ENCODE results near the gene HDAC4. TPM values are rescaled to one million over a fixed set of nuclear protein-coding genes. Genes with fewer than 3 reads are reported as not detected.

HDAC4 gene
- total RNA-seq, 1 donor from 2014 or later = 30.7 TPM

DNA sequence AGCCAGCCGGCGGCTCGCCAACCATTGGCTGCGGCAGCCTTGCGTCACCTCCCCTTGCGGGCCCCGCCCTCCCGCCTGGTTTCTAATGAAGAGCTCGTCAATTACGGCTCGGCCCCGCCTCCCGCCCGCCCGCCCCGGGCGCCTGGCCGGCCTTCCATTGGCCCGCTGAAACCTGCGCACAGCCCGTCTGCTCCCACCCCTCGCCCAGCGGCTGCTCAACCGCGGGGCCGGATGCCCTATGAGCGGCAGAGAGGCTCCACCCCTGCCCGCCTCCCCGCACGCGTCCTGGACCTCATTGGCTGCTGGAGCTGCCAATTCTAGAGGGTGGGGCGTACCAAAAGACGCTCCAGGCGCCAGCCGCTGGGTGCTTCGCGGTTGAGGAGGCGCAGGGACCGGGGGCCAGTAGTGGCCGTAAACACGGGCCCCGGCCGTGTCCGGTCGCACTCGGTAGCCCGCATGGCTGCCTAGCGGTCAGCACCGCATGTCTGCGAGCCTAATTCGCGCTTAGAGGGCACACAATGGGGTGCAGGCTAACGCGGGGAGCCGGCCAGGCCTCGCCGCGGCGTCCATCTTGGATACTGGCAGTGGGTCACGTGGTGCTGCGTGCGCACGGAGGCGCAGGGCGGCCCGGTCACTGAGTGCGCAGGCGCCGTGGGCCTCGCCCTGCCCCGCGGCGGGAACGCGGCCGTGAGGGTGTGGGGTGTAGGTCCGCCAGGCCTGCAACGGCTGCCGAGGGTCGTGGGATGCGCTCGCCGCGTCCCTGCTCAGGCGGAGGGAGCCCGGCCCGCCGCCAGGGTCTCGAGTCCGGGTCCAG is 454 bp upstream of the HDAC4 start:
- DNase-seq (ENCODE audit: missing footprints) (peak; percentile 100), ATAC-seq (peak; percentile 97)
- intact Hi-C loops (cut with DNase I) = loop anchor here (2.0 kb wide), 1 partner anchor 84 kb away; no protein-coding TSS in a partner anchor

DNA sequence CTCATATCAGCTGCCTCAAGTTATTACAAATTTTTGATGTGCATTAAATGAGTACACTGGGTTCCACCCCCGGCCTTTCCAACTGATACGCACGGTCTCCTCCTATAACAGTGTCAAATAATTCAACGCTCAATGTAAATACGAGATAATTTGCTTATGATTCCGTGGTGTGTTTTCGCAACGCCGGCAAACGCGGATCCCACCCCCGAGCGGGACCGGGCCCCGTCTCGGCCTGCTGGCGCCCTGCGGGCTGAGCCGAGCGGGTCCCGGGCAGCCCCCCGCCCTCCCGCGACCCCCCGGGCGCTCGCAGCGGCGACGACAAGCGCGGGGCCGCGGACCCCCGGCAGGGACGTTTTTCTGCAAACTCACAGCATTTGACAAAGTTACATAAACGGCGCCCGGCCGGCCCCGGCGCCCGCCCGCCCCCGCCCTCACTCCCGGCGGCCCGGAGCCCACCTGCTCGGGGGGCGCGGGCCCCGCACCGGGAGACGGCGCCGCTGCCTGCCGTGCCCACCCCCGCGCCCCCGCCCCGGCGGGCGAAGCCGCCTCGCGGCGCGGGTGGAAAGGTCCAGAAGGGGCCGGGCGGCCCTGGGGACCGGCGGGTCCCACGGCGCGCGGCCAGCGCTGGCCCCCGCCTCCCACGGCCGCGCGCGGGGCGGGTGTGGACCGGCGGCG is 762 bp downstream of the HDAC4 start:
- intact Hi-C loops (cut with DNase I) = loop anchor here (2.0 to 5.0 kb wide), 4 partner anchors 83 to 273 kb away; no protein-coding TSS in a partner anchor
- ATAC-seq (no peak), DNase-seq (ENCODE audit: missing footprints) (no peak)

DNA sequence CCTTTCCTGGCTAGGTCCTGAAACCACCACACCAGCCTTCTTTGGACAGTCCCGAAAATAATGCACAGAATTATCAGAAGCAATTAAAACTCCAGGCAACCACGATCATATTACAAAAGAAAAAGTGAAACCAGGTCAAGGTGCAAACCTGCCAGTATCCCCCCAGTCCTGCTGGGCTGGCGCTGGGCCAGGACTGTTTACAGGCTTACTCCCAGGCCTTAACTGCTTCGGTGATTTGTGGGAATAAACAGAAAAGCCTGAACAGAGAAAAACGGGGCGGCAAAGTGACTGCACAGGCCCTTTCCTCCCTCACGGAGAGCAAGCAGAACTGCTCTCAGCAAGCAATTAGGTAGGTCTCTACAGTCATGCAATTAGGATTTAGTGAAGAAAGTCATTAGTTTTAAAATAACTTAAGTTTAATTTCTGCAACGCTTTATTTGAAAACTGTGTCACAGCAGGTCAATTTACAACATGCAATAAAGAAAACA is 1.3 kb downstream of the HDAC4 start:
- ATAC-seq (no peak), DNase-seq (ENCODE audit: missing footprints) (no peak)
- intact Hi-C loops (cut with DNase I) = loop anchor here (5.0 kb wide), 3 partner anchors 172 to 272 kb away; no protein-coding TSS in a partner anchor

DNA sequence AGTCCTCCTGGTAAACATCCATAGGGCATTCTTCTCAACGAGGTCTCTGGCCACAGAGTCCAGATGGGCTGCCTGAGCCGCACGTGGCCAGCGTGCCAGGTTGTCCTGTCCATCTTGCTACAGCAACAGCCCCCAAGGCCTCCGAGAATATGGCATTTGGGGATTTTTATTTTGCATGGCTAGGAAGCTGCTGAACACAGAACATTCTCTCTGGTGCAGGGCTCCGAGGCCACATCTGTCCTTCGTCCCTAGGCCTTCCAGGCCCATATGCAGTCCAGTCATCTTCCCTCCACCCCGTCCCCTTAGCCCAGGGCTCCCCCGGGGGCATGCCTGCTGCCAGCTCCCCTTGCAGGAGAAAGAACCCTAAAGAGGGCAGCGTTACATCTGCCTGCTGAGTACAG is 2.3 kb downstream of the HDAC4 start:
- DNase-seq (ENCODE audit: missing footprints) (no peak), ATAC-seq (no peak)
- intact Hi-C loops (cut with DNase I) = loop anchor here (5.0 kb wide), 3 partner anchors 171 to 271 kb away; no protein-coding TSS in a partner anchor

DNA sequence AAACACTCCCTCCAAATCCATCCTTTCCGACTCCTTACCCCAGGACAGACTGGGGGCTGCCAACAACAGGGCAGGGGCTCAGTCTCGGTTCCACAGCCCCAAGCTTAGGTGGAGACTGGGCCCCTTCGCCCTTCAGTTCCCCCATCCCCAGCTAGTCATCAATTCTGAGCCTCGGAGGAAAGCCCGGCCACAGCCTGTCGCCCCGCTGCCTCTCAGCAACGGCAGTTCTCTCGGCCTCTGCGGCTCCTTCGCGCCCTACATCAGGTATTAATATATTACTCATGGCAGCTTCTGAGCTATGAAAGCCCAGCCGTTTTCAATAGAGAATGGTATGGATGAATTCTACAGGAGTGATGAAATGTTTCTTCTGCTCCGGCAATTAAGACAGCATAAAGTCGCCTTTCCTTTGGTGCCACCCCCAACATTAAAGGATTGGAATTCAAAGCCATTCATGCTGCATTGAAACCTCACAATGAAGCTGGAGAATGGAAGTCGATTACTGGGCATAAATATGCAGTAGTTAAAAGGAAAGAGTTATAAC is 2.8 kb downstream of the HDAC4 start:
- intact Hi-C loops (cut with DNase I) = loop anchor here (2.0 to 5.0 kb wide), 4 partner anchors 69 to 271 kb away; no protein-coding TSS in a partner anchor
- ATAC-seq (no peak), DNase-seq (ENCODE audit: missing footprints) (no peak)

DNA sequence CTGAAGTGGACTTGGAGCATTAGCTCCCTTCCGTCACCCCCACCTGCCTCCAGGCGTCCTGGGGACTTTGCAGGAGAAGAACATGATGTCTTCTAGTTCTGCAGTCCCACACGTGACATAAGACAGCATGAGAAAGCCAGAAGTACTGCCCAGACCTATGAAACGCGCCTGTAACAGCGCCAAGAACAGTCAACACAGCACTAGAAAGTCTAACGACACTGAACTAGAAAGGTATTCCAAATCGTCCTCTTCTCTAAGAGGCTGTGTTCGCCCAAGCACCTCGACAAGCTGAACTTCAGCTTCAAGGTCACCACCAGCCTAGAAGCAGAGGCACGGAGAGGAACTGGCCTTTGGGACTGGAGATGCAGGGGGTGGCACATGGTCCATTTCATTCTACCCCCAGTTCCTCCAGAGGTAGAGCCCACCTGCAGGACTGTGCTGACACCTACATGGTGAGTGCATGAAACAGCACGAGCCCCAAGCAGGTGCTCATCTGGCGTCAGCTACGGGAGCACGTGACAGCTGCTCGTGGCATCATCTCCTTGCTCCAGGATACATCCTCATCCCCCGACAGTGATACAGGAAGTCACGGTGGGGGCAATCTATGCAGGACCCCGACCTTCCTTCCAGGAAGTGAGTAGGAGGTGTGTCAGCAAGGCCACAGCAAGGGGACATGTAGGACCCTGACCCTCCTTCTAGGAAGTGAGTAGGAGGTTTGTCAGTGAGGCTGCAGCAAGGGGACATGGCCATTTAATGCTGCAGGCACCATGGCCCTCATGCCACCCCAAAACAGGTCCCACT is 3.7 kb downstream of the HDAC4 start:
- ATAC-seq (no peak), DNase-seq (ENCODE audit: missing footprints) (no peak)
- intact Hi-C loops (cut with DNase I) = loop anchor here (2.0 to 5.0 kb wide), 4 partner anchors 68 to 270 kb away; no protein-coding TSS in a partner anchor

DNA sequence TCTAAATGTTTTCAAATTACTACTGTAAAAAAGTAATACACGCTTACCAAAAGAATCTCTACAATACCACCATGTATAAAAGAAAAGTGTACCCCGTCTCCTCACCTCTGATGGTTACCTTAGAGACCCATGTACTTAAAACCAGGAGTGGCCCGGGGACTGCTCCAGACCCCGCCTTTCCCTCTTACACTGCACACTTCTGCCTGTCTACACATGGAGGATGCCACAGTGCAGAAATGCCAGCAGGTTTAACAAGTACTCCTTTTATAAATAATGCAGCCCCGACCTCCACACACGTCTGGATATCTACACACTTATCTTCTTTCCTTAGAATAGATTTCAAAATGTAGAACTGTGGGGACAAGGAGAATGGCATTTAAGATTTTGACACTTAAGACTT is 5.3 kb downstream of the HDAC4 start:
- ATAC-seq = peak; percentile 63
- DNase-seq (ENCODE audit: missing footprints) = no peak
- intact Hi-C loops (cut with DNase I) = loop anchor here (5.0 kb wide), 3 partner anchors 168 to 268 kb away; no protein-coding TSS in a partner anchor

DNA sequence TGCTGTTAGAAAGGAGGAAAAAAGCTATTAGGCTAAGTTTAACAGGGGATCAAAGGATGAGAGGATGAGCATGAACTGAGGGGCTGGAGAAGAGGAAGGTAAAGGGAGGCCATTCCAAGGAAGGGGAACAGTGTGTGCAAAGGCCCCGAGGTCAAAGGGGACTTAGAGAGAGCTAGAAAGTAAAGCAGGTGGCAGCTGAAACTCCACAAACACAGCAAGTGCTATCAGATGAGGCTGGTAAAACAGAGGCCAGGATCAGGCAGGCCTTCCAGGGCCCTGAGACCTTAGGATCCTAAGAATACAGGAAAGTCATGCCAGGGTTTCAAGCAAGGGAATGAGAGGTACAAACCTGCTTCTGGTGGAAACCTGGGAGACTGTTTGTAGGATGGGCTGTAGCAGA is 5.8 kb downstream of the HDAC4 start:
- intact Hi-C loops (cut with DNase I) = loop anchor here (5.0 kb wide), 3 partner anchors 168 to 268 kb away; no protein-coding TSS in a partner anchor
- DNase-seq (ENCODE audit: missing footprints) (no peak), ATAC-seq (no peak)

DNA sequence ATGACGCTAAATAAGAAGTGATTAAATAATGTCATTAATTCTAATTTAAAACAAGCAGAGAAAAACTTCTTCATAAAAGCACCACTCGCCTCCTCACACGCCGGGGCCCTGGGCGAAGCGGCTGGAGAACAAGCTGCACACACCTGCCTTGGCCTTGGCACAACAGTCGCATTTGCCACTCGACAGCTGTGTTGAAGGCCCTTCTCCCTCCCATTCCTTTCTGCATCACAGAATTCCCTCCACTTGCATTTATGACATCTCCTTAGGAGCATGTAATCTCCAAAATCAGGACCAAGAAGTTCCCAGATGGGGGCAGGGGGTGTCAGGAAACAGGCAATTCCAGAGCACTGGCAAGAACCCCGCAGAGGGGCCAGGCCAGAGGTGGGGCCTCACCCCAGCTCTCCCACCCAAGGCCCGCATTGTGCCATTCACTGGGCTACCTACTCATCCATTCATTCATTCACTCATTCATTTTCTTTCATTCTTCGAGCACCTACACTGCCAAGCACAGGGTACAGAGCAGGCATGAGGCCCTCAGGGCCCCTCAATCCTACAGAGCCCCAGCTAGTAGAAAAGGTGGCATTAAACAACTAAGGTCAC is 6.4 kb downstream of the HDAC4 start:
- DNase-seq (ENCODE audit: missing footprints) = no peak
- intact Hi-C loops (cut with DNase I) = no loop called here
- ATAC-seq = no peak

DNA sequence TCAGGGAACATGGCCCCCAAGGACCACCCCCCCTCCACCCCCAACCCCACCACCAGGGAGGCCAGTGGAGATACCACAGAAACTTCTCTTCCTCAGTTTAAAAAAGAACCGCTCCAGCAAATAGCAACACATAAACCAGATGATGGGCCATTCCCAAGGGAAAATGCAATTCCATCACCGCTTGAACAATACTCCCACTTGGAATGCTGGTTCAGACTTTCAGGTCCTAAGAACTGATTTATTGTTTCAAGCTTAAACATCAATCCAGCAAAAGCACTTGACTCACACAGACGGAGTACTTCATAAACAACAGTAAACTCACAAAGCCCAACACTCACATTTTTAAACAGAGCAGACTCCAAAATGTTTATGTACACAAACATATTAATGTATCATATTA is 6.9 kb downstream of the HDAC4 start:
- ATAC-seq (no peak), DNase-seq (ENCODE audit: missing footprints) (no peak)
- intact Hi-C loops (cut with DNase I) = no loop called here

DNA sequence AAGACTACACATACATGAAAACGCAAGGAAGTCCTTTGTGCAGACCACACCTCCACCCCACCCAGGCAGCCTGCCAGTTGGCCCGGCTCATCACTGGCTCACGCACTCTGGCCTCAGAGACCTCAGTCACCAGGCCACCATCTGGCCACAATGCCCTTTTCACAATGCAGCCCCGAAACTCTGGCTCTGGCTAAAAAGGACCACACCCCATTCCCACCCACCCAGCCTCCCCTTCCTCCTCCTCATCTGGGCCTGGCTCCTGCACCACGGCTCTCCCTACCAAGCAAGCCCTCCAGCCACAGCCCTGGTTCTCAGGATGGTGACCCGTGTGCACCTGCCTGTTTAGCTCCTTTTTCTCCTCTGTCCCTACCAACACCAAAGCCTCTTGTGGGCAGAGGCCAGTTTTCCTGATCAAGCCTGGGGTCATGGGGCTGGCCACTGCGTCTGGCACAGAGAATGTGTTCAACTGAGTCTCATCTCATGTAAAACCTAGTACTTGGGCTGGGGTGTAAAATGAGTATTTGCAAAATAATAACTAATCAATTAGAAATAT is 7.4 kb downstream of the HDAC4 start:
- ATAC-seq = peak; percentile 27
- DNase-seq (ENCODE audit: missing footprints) = no peak
- intact Hi-C loops (cut with DNase I) = no loop called here

DNA sequence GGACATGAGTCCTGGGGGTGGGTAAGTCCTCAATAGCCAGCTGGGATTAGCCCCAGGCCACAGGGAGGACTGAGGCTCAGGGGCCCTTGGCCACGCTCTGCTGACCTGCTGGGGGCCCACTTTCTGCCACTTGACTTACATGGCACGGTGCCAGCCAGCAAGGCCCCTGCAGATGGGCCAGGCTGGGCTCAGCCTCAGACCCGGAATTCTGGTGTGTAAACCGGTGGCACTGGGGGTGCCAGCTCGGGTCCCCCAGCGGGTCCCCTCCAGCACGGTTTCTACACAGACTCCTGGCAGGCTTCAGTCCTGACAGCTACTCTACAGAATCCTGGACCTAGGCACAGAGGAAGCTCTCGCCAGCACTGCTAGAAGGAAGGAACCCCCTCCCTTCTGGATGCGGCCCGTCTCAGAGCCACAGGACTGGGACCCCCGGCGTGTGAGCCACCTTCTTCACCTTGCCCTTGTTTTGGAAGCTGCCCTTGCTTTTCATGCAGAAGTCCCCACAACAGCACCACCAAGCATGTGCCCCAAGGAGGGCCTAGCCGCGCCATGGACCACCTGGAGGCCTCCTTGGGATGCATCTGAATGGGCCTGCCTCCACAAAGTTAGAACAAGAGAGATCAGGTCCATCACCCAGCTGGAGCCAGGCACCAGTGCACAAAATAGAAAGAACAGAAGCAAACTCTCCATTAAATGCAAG is 8.0 kb downstream of the HDAC4 start:
- no peak for DNase-seq (ENCODE audit: missing footprints)
- intact Hi-C loops (cut with DNase I) = no loop called here
- no peak for ATAC-seq

DNA sequence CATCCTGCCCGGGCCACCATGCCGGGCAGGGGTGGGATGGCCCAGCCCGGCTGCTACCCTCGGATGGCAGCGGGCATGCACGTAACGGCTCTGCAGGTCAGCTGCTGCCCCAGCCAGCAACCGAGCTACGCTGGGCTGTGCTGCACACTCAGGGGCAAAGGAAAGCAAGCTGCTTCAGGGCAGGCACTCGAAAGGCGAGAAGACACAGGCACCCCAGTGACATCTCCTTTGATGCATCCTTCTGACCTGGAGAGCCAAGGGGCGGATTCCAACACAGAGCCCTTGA is 8.8 kb downstream of the HDAC4 start:
- intact Hi-C loops (cut with DNase I) = no loop called here
- DNase-seq (ENCODE audit: missing footprints) = no peak
- no peak for ATAC-seq

DNA sequence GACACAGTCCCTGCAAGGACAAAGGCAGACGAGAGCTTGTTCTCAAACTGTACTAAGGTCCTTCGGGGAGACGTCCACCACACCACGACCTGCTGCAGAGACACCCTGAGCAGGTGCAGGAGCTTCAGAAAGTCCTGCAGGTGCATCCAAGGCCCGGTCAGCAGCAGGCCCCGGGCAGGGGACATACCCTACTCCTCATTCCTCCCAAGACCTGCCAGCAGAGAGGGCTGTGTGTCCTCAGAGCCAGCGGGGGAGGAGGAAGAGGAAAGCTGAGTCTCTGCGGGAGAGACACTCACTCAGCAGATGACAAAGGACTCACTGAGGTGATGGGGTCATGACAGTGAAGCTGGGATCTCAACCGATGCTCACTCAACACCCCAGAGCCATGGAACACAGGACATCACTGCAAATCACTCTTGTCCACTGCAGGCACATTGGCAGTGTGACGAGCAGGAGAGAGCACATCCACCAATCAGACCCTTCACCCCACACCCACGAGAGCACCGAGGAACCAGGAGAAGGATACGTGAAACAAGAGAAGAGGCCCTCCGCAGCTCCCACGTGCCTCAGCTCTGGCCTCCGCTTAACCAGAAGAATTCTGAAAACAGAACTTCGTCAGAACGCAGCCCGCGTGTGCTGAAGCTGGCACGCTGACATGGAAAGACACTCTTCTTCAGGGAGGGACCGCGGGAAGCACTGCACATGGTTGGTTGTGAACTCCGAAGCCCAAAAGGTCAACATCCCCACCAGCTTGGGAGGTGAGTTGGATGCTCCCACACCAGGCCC is 9.3 kb downstream of the HDAC4 start:
- DNase-seq (ENCODE audit: missing footprints) (no peak), ATAC-seq (no peak)
- intact Hi-C loops (cut with DNase I) = no loop called here

DNA sequence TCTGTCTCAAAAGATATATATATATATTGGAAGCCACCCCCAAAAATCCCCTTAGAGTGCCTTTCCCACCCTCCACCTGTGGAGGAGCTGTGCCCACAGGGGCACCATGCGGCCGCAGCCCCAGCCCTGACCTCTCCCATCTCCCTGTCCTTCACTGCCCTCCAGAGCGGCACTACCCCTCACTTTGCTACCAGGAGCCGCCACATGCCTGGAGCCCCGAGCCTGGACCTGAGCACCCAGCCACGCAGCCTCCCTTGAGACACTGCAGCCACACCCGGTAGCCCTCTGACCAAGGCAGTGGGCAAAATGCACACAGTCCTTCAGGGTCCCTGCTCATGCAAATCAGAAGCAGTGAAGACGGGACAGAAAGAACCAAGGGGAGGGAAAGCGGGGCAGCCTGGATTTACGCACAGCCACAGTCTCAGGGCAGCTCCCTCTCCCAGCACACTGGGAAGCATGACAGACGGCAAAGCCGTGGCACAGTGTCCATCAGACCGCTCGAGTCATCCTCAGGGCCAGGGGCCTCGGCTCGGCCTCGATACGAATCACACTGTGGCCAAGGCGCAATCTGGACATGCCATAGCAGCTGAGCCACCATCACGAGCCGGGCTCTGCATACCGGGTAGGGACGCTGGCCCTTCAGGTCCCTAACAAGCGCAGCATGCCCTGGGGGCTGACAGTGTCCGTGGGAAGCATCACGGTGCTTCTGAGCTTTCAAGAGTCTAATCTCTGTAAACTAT is 10.1 kb downstream of the HDAC4 start:
- DNase-seq (ENCODE audit: missing footprints) = peak; percentile 21
- intact Hi-C loops (cut with DNase I) = no loop called here
- no peak for ATAC-seq
